Coronary artery (tissue), 2 donors: ENCODE results near the gene UBE2F.

ENCODE experiments used
- DNase-seq: peaks from one replicate; pipeline ENCODE4 v3.0.0-alpha.2; 2017; ENCODE audit warnings: low spot score
- H3K27ac ChIP-seq, 2 donors: fragments of 200-600 bp; sonication (generic); one replicate each; pipeline ENCODE4 v1.5.1; 2016 to 2019
- H3K4me3 ChIP-seq: fragments of 200-600 bp; sonication (generic); 2 replicates; pipeline ENCODE4 v1.5.1; 2016; ENCODE audit warnings: mild to moderate bottlenecking, moderate library complexity
- TF ChIP-seq, protein P1 (sequence below): fragments of 200-600 bp; sonication (generic); IDR thresholded peaks from one replicate; pipeline ENCODE4 v1.5.1; 2019; ENCODE audit warnings: antibody characterized with exemption

Gene UBE2F, protein sequence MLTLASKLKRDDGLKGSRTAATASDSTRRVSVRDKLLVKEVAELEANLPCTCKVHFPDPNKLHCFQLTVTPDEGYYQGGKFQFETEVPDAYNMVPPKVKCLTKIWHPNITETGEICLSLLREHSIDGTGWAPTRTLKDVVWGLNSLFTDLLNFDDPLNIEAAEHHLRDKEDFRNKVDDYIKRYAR

DNA sequence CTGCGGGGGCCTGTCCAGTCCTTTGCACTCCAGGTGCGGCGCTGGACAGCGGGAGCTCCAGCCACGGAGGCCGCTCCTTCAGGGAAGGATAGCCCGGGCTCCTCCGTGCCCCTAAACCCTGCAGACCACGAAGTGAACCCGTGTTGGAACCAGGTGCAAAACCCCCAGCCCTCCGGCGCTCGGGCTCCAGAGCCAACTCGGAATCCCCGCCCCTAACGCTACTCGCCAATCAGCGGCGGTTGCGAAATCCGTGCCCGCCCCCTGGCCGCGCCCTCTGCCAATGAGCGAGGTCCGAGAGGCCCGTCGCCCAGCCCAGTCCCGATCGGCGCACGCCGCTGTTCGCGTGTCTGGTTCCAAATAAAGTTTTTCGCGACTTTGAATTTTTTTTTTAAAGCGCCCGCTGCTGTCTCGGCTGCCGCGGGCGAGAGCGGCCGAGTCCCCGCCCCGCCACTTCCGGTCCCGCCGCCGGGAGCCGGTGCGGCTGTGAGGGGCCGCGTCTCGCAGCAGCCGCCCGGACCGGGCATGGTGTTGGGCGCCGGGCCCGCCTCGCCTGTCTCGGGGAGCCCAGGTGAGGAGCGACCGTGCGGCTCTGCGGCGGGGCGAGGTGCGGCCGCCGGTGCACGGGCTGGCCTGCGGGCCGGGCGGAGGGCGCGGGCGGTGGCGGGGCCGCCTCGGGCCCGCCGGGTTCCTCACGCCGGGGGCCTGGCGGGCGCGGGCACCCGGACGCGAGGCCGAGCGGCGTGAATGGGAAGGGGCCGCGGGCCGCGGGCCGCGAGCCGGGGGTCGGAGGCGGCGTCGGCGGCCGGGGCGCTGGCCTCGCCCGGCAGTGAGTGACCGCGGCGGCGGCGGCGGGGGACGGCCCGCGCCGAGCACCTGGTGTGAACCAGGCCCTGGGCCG, at the start of gene UBE2F:
Gene UBE2F, plus strand, starts transcription at position 450 of the 898 bp plus-strand sequence. CDS start 6,094 bp downstream, outside the sequence.
- peak; percentile 97 for DNase-seq
- peak within 1 kb of the TSS; percentile 46 to 95 for H3K27ac ChIP-seq
- H3K4me3 ChIP-seq, result peak within 1 kb of the TSS; percentile 96
- TF ChIP-seq, protein P1, sequence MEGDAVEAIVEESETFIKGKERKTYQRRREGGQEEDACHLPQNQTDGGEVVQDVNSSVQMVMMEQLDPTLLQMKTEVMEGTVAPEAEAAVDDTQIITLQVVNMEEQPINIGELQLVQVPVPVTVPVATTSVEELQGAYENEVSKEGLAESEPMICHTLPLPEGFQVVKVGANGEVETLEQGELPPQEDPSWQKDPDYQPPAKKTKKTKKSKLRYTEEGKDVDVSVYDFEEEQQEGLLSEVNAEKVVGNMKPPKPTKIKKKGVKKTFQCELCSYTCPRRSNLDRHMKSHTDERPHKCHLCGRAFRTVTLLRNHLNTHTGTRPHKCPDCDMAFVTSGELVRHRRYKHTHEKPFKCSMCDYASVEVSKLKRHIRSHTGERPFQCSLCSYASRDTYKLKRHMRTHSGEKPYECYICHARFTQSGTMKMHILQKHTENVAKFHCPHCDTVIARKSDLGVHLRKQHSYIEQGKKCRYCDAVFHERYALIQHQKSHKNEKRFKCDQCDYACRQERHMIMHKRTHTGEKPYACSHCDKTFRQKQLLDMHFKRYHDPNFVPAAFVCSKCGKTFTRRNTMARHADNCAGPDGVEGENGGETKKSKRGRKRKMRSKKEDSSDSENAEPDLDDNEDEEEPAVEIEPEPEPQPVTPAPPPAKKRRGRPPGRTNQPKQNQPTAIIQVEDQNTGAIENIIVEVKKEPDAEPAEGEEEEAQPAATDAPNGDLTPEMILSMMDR, result no peak

DNA sequence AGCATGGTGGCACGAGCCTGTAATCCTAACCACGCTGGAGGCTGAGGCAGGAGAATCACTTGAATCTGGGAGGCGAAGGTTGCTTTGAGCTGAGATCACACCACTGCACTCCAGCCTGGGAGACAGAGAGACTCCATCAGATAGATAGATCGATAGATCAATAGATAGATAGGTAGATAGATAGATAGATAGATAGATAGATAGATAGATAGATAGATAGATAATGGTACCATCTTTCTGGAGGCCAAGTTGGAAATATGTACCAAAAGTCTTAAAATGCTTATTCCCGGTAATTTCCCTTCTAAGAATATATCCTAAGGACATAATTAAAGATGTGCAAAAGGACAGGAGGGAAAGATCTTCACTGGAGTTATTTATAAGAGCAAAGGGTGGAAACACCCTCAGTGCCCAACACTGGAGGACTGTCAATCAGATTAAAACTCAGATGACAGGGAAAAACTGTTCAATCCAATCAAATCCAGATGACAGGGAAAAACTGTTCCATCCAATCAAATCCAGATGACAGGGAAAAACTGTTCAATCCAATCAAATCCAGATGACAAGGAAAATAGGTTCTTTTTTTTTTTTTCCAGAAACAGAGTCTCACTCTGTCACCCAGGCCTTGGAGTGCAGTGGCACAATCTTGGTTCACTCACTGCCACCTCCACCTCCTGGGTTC, 49.0 kb upstream of the UBE2F start:
- TF ChIP-seq, protein P1, result no peak
- no peak for DNase-seq
- Histone ChIP-seq H3K27ac (peak overlapping the region; percentile 73 to 90), H3K4me3 (no peak overlapping the region)

DNA sequence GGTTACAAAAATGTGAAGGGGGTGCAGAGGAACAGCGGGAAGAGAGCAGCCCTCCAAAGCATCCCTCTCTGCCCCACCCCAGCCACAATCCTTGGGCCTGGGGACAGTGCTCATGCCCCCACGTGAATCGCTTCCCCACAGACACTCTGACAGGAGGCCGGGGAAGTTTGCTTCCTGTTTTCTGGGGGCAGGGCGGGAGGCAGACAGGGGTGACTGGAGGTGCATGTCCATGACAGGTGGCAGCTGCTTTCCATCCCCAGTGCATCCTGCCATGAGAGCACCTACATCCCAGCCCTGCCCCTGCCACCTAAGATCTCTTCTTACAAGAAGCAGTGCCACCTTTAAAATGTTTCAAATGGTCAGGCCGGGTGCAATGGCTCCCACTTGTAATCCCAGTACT, 47.2 kb upstream of the UBE2F start:
- no peak for DNase-seq
- Histone ChIP-seq H3K4me3 (no peak overlapping the region), H3K27ac (peak overlapping the region; percentile 73 to 90)
- TF ChIP-seq, protein P1, result no peak

DNA sequence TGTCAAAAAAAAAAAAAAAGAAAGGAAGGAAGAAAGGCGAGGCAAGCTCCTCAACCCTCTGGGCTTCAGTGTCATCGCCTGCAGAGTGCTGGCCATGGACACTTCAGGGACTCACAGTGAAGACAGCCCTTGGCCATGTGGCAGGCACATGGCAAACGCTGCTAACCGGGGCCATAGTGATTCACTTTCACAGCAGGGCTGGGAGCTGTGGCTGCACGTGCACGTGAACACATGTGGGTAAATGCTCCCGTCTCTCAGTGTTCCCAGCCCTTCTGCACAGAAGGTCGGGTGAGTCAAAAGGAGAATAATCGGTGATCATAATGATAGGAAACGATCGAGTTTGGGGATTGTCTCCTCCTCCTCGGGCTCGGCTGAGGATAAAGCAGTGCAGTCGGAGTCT, 46.1 kb upstream of the UBE2F start:
- peak overlapping the region in 1 of 2 donors; percentile 3 for H3K27ac ChIP-seq
- DNase-seq, result no peak
- H3K4me3 ChIP-seq, result no peak overlapping the region
- TF ChIP-seq, protein P1, result no peak

DNA sequence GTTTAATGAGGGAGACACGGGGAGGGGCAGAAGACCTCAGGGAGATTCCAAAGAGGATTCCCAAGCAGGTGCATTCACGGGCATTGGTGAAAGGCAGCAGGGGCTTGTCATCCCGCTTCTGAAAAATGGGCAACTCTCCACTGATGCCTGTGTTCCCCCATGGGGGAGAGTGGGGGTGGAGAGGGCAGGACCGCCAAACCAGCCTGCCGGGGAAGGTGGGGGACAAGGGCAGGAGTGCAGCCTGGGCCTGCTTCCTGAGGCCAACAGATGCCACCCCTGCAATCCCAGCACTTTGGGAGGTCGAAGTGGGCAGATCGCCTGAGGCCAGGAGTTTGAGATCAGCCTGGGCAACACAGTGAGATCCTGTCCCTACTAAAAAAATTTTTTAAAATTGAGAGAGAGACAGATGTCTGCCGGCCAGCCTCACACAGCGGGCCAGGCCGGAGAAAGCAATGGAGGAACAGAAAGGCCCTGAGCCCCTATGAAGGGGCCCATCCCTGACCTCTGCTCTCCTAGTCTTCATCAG, 44.8 kb upstream of the UBE2F start:
- DNase-seq, result no peak
- Histone ChIP-seq H3K4me3 (no peak overlapping the region), H3K27ac (peak overlapping the region; percentile 84 to 89)
- TF ChIP-seq, protein P1, result no peak

DNA sequence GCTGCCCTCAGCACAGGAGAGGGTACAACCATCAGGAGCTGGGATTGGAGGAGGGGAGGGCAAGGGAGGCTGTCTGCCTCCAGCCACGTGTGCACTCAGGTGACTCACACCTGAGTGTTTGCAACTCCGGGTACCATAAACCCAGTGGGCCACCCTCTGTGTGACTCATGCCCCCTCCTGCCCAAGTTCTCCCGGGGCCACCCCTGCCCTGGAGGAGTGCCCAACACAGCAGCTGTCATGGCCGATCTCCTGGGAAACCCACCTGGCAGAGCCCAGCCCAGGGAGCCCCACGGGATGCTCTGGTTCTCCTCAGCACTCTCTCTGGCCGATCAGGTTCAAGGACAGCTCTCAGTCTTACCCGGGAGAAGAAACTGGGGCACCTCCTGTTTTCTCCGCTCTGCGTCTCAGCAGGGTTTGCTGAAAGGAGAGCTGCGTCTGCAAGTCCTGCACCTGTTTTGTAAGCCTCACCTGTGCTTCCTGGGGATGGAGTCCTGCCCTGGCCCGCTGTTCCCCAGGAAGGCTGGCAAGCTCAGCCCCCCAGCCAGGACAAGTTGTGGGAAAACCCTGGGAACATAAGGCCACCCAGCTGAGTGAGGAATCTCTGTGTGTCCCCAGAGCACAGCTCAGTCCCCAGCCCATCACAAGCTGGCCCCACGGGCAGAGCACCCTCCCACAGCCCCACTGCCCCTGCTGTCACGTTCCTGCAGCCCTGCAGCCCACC, 44.0 kb upstream of the UBE2F start:
- H3K4me3 ChIP-seq, result peak overlapping the region; percentile 57
- TF ChIP-seq, protein P1, result no peak
- H3K27ac ChIP-seq, result peak overlapping the region; percentile 84 to 89
- DNase-seq, result no peak
